ENCODE data around the gene FBXO2. TPM values are rescaled to one million over a fixed set of nuclear protein-coding genes. Genes with fewer than 3 reads are reported as not detected.
A peak's percentile ranks its signal among the peaks of the same experiment; 100 is the strongest.

FBXO2 gene
- total and polyA plus RNA-seq, 9 of the 15 experiments (the other 6 are each of a cell fraction or from before 2014, with no cell fraction given), result 0.04 to 1.9 (median 0.27) TPM

GRCh38 chr1:11671544-11672286 lies 17.5 kb upstream of the FBXO2 start (continued):
- TF ChIP-seq, protein P1, sequence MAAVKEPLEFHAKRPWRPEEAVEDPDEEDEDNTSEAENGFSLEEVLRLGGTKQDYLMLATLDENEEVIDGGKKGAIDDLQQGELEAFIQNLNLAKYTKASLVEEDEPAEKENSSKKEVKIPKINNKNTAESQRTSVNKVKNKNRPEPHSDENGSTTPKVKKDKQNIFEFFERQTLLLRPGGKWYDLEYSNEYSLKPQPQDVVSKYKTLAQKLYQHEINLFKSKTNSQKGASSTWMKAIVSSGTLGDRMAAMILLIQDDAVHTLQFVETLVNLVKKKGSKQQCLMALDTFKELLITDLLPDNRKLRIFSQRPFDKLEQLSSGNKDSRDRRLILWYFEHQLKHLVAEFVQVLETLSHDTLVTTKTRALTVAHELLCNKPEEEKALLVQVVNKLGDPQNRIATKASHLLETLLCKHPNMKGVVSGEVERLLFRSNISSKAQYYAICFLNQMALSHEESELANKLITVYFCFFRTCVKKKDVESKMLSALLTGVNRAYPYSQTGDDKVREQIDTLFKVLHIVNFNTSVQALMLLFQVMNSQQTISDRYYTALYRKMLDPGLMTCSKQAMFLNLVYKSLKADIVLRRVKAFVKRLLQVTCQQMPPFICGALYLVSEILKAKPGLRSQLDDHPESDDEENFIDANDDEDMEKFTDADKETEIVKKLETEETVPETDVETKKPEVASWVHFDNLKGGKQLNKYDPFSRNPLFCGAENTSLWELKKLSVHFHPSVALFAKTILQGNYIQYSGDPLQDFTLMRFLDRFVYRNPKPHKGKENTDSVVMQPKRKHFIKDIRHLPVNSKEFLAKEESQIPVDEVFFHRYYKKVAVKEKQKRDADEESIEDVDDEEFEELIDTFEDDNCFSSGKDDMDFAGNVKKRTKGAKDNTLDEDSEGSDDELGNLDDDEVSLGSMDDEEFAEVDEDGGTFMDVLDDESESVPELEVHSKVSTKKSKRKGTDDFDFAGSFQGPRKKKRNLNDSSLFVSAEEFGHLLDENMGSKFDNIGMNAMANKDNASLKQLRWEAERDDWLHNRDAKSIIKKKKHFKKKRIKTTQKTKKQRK (IDR thresholded peaks at IDR 0.05; ENCODE audit: borderline replicate concordance, low read depth, low read length), result no peak
- peak; percentile 70 for TF ChIP-seq RBM22 (IDR thresholded peaks at IDR 0.05; ENCODE audit: low read depth, low read length, poor library complexity, severe bottlenecking)
- TF ChIP-seq, protein P2, sequence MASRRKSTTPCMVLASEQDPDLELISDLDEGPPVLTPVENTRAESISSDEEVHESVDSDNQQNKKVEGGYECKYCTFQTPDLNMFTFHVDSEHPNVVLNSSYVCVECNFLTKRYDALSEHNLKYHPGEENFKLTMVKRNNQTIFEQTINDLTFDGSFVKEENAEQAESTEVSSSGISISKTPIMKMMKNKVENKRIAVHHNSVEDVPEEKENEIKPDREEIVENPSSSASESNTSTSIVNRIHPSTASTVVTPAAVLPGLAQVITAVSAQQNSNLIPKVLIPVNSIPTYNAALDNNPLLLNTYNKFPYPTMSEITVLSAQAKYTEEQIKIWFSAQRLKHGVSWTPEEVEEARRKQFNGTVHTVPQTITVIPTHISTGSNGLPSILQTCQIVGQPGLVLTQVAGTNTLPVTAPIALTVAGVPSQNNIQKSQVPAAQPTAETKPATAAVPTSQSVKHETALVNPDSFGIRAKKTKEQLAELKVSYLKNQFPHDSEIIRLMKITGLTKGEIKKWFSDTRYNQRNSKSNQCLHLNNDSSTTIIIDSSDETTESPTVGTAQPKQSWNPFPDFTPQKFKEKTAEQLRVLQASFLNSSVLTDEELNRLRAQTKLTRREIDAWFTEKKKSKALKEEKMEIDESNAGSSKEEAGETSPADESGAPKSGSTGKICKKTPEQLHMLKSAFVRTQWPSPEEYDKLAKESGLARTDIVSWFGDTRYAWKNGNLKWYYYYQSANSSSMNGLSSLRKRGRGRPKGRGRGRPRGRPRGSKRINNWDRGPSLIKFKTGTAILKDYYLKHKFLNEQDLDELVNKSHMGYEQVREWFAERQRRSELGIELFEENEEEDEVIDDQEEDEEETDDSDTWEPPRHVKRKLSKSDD (conservative IDR thresholded peaks at IDR 0.05; ENCODE audit: low read length), result no peak
- no peak for TF ChIP-seq HMG20A (CRISPR knock-in tag; conservative IDR thresholded peaks at IDR 0.05)
- peak; percentile 43; the same call in 1 of the 2 replicates for TF ChIP-seq SUPT5H (IDR thresholded peaks at IDR 0.05)
- TF ChIP-seq TAF7 (tag; IDR thresholded peaks at IDR 0.05), result no peak
- TF ChIP-seq ZNF551 (CRISPR knock-in tag; IDR thresholded peaks at IDR 0.05), result no peak
- peak; percentile 37; the same call in 1 of the 2 replicates for TF ChIP-seq ZNF766 (CRISPR knock-in tag; conservative IDR thresholded peaks at IDR 0.05)
- TF ChIP-seq, protein P3, sequence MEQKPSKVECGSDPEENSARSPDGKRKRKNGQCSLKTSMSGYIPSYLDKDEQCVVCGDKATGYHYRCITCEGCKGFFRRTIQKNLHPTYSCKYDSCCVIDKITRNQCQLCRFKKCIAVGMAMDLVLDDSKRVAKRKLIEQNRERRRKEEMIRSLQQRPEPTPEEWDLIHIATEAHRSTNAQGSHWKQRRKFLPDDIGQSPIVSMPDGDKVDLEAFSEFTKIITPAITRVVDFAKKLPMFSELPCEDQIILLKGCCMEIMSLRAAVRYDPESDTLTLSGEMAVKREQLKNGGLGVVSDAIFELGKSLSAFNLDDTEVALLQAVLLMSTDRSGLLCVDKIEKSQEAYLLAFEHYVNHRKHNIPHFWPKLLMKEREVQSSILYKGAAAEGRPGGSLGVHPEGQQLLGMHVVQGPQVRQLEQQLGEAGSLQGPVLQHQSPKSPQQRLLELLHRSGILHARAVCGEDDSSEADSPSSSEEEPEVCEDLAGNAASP (IDR thresholded peaks at IDR 0.05), result no peak
- no peak for TF ChIP-seq ZNF347 (CRISPR knock-in tag; IDR thresholded peaks at IDR 0.05; ENCODE audit: low read depth)
- TF ChIP-seq CBFB (CRISPR knock-in tag; IDR thresholded peaks at IDR 0.05), result 0 out of 2 replicates have a peak, but pooled peaks have one; percentile 36

All from K562 (cell line).